Inflammatory macrophage (primary cell): ENCODE results near the gene GADD45GIP1.
A peak's percentile ranks its signal among the peaks of the same experiment; 100 is the strongest.
"Not testable (repeated sequence)": the region's sequence is repeated elsewhere in the genome, so short reads cannot be mapped to it uniquely, and the experiment has no call there.

Experiments used
- DNase-seq, 2 donors: peaks; one replicate each; pipeline ENCODE4 v3.0.0-alpha.2; 2020 to 2022

The GADD45GIP1 gene

DNA sequence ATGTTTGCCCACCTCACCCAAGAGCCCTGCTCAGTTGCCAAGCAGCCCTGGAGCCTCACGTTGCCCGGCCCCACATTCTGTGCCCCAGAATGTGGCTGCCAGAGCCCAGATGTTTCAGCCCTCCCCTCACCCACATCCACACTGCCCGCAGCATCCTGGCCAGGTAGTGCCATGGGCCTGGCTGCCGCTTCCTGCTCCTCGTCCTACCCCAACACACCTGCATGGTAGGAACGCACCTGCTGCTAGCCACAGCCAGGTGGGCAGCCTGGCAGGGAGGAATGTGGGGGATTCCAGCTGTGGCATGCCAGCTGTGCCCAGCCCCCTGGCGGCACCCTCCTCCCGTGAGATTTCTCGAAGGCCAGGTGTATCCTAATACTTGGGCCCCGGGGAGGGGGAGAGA is 30.8 kb upstream of the GADD45GIP1 start:
- DNase-seq, result no peak

GRCh38 chr19:12987190-12987589 is 30.2 kb upstream of the GADD45GIP1 start:
- DNase-seq, result no peak

- DNase-seq, result no peak
Measured at GRCh38 chr19:12986726-12987125, 29.7 kb upstream of the GADD45GIP1 start.

DNA sequence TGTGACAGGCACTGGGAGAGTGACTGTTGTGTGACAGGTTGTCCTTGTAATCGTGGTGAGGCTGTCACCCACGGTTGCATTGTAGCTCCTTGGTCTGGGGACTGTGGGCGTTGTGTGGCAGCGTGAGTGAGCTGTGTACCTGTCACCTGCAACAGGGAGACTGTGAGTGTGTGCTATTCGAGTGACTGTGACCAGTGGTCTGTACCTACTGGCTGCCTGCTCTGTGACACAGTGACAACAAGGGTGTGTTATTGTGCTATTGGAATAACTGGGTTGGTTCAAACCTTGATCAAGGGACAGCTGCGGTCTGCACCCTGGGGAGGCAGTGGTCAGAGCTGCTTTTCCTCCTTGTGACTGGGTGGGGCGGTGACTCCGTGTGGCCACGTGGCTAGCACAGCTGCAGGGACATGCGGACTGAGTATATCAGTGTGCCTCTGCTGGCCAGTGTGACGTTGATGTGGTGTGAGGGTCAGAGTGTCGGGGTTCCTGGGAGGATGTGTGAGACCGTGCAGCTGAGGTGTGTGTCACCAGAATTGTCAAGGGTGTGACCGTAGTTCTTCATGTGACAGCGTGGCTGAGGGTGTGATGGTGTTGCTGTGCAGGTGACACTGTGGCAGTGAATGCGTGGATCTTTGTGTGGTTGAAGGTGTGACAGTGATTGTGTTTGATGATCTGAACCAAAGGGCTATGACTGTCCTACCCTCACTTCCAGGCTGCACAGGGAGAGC is 28.2 kb upstream of the GADD45GIP1 start:
- peak in 1 of 2 donors; percentile 27 for DNase-seq

- no peak for DNase-seq
Measured at GRCh38 chr19:12984683-12985048, 27.6 kb upstream of the GADD45GIP1 start.

- no peak for DNase-seq
Measured at GRCh38 chr19:12984143-12984627, 27.2 kb upstream of the GADD45GIP1 start.

- DNase-seq, result peak; percentile 70 to 72
Measured at GRCh38 chr19:12983542-12984142, 26.6 kb upstream of the GADD45GIP1 start.

- no peak for DNase-seq
Measured at GRCh38 chr19:12983091-12983490, 26.1 kb upstream of the GADD45GIP1 start.

DNA sequence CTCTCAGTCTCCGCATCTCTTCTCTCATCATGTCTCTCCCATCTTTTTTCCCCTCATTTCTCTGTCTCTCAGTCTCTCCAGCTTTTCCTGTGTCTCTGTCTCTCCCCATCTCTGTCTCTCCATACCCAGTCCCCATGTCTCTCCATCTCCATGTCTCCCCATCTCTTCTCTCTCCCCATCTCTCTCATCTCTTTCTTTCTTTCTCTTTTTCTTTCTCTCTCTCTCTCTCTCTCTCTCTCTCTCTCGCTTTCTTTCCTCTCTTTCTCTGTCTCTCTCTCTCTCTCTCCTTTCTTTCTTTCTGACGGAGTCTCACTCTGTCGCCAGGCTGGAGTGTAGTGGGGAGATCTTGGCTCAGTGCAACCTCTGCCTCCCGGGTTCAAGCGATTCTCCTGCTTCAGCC is 25.6 kb upstream of the GADD45GIP1 start:
- DNase-seq, result no peak

DNA sequence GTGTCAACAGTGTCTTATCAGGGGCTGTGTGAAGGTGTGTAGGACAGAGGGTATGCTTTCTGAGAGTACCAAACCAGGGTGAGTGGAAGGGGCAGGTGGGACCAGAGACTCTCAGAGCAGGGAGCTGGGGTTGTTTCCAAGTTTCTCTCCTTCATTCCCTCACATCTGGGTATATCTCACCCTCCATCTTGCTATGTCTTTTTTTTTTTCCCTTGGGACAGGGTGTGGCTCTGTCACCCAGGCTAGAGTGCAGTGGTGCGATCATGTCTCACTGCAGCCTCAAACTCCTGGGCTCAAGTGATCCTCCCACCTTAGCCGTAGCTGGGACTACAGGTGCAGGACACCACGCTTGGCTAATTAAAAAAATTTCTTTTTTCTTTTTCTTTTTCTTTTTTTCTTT is 23.0 kb upstream of the GADD45GIP1 start:
- DNase-seq, result no peak

DNA sequence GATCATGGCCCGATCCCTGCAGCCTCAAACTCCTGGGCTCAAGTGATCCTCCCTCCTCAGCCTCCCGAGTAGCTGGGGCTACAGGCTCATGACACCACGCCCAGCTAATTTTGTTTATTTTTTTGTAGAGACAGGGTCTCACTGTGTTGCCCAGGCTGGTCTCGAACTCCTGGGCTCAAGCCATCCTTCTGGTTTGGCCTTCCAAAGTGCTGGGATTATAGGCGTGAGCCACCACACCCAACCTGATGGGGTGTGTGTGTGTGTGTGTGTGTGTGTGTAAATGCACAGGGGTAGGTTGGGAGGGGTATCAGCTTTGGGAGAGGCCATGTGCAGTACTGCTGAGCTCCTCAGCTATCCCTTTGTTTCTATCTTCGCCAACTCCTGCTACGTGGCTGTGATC is 19.1 kb upstream of the GADD45GIP1 start:
- not testable (repeated sequence) for DNase-seq

DNA sequence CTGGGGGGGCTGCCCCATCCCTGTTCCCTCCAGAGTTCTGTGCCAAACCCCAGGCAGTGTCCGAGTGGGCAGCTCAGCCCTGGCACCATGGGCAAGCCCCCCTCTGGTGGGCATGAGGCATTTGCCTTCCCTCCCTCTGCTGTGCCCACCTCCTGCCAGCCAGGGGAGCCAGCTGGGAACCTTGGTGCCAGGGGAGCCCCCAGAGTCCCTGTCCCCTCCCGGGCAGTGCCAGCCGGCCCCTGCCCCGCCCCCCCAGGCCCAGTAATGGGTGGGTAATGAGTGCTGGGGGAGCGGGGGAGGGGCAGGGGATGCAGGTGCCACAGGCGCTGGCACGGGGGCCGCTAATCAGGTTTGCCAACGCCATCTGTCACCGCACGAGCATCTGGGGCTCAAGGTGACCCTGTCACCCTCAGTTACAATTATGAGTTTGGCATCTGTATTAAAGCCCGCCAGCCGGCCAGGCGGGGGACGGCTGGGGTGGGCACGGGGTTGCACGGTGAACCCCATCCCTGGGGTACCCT is 18.3 kb upstream of the GADD45GIP1 start:
- DNase-seq, result no peak

- DNase-seq, result no peak
Measured at GRCh38 chr19:12974301-12975220, 17.5 kb upstream of the GADD45GIP1 start.

- no peak for DNase-seq
Measured at GRCh38 chr19:12973236-12973635, 16.2 kb upstream of the GADD45GIP1 start.

DNA sequence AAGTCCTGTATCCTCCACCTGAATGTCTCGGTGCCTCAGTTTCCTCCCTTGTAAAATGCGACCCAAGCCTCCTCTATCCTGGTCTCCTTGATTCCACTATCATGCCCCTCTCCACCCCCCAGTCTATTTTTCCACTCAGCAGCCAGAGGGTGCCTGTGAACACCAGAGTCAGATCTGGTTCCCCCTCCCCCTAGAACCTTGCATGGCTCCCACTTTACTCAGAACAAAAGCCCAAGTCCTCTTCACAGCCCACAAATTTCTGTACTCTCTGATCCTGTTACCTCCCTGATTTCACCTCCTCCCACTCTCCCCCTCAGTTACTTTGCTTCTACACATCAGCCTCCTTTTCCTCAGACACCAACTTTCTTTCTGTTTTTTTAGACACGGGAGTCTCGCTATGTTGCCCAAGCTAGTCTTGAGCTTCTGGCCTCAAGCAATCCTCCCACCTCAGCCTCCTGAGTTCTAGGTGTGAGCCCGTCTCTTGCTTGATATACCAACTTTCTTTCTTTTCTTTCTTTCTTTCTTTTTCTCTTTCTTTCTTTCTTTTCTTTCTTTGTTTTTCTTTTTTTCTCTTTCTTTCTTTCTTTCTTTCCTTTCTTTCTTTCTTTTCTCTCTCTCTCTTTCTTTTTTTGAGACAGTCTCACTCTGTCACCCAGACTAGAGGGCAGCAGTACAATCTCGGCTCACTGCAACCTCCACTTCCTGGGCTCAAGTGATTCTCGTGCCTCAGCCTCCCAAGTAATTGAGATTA is 13.2 kb upstream of the GADD45GIP1 start:
- DNase-seq, result no peak

DNA sequence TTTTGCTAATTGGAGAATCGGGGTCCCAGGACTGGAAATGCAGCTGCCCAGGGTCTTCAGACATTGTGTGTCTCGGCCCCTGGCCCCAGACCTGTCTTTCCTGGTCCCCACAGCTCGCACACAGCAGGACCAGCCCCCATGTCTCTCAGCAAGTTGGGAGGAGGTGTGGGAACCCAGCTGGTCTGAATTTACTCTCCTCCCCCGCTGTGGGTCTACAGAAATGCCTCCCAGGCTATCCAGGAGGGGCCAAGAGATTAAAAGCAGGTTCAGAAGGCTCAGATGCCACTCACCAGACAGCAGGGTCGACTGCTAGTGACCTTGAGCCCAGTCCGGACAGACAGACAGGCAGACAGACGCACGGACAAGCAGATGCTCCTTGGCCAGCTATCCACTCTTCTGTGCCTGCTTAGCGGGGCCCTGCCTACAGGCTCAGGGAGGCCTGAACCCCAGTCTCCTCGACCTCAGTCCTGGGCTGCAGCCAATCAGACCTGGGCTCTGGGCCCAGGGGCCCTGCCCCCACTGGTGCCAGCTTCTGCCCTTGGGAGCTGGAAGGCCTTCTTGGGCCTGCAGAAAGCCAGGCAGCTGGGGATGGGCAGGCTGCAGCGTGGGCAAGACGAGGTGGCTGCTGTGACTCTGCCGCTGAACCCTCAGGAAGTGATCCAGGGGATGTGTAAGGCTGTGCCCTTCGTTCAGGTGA is 12.4 kb upstream of the GADD45GIP1 start, which contains the start of gene DAND5:
DAND5 (plus strand) TSS at position 285 of the 697 bp plus-strand sequence; CDS start at position 370, 85 bp downstream.
- no peak for DNase-seq

DNA sequence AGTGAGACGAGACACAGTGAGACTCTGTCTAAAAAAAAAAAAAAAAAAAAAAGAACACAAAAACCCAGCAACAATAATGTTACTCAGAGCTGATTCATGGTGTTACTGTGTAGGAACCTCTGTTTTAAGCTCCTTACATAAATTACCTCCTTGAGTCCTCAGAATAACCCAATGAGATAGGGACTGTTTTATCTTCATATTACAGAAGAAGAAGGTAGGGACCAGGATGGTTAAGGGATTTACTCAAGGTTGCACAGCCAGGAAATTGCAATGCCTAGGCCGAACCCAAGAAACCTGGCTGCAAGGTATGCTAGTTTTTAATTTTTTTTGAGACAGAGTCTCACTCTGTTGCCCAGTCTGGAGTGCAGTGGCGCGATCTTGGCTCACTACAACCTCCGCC is 10.9 kb upstream of the GADD45GIP1 start:
- DNase-seq, result no peak

GRCh38 chr19:12965812-12966135 is 8.8 kb upstream of the GADD45GIP1 start:
- no peak for DNase-seq

DNA sequence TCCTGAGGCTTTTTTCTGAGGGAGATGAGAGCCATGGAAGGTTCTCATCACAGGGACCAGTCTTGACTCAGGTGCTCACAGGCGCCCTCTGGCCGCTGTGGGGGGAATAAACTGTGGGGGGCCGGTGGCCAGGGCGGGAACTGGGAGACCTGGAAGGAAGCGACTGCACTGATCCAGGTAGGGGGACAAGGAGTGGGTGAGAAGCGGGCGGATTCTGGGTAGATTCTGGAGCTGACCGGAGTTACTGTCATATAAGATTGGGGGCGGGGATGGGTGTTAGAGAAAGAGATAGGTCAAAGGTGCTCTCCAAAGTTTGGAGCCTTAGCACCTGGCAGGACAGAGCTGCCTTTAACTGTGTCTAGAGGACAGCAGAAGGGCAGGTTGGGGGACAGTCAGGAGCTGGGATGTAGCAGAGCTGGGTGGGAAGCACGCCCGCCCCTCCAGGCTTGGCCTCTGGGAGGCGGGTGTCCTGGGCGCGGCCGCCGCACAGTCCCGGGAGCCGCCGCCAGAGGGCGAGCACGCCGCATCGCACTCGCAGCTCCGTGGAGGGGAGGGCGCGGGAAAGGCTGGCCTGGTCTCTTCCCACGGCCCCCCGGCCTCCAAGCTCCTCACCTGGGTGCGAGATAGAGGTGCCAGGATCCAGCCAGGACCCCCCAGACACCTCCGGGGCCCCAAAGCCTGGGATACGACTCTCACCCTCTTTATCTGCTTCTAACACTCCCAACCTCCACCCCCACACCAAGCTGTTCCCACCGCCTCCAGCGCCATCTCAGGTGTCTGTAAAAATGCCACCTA is 8.2 kb upstream of the GADD45GIP1 start:
- DNase-seq, result peak; percentile 76 to 80

- DNase-seq, result no peak
Measured at GRCh38 chr19:12959481-12959880, 2.5 kb upstream of the GADD45GIP1 start.
